Peyer's patch (tissue), 4 donors: ENCODE measurements around the gene TAGAP. TPM values are rescaled to one million over a fixed set of nuclear protein-coding genes. Genes with fewer than 3 reads are reported as not detected.

Experiments used
- DNase-seq, 3 donors: peaks; one replicate each; pipeline ENCODE4 v3.0.0-alpha.2; 2017 to 2019
- H3K27ac ChIP-seq, 4 donors: fragments of 200-600 bp; sonication (generic); one replicate each; pipeline ENCODE4 v1.5.1; 2016 to 2019
- H3K27me3 ChIP-seq, 2 donors: fragments of 200-600 bp; sonication (generic); one replicate each; pipeline ENCODE4 v1.5.1; 2019
- H3K36me3 ChIP-seq, 3 donors: fragments of 200-600 bp; sonication (generic); one replicate each; pipeline ENCODE4 v1.5.1; 2016 to 2019
- H3K4me1 ChIP-seq, 4 donors: fragments of 200-600 bp; sonication (generic); one replicate each; pipeline ENCODE4 v1.5.1; 2016 to 2019
- H3K4me3 ChIP-seq, 4 donors: fragments of 200-600 bp; sonication (generic); 1 replicate in 3 of 4; 2 replicates in 1 of 4; pipeline ENCODE4 v1.5.1; 2016 to 2019; ENCODE audit warnings: mild to moderate bottlenecking in 1 of 4
- H3K9me3 ChIP-seq, 4 donors: fragments of 200-600 bp; sonication (generic); one replicate each; pipeline ENCODE4 v1.5.1; 2016 to 2019; ENCODE audit warnings: mild to moderate bottlenecking in 1 of 4
- CTCF ChIP-seq, 6 experiments: fragments of 450-650 bp in 4 of 6; fragments of 200-600 bp in 2 of 6; sonication (generic) in 1 of 6; IDR thresholded peaks; one replicate each; pipeline ENCODE4 v1.5.1; 2017 to 2019; ENCODE audit warnings: antibody characterized with exemption in 6 of 6, mild to moderate bottlenecking in 3 of 6, moderate library complexity in 1 of 6
- POLR2A ChIP-seq, 2 donors: fragments of 450-650 bp; IDR thresholded peaks; one replicate each; pipeline ENCODE4 v1.5.1; 2017; ENCODE audit warnings: antibody characterized with exemption in 2 of 2, mild to moderate bottlenecking in 2 of 2, moderate library complexity in 2 of 2
- total RNA-seq, 4 donors: library from RNA; depleted of rRNA; stranded (reverse); fragments of >200 nt; gene quantifications; one replicate each; pipeline ENCODE4 v1.1.0, GENCODE V29; 2016

The TAGAP gene
- total RNA-seq, 4 donors from 2014 or later: 3.9 to 18.2 (median 5.4) TPM

GRCh38 chr6:159075506-159076228 lies 30.9 kb upstream of the TAGAP start:
- Histone ChIP-seq H3K27me3 (no peaks in the 10 kb centered on the region), H3K4me1 (peaks cover 0 to 6% (median 0%) of the 10 kb centered on the region in 4 donors), H3K9me3 (no peaks in the 10 kb centered on the region), H3K36me3 (no peaks in the 10 kb centered on the region), H3K27ac (no peak overlapping the region), H3K4me3 (no peak overlapping the region)
- no peak for TF ChIP-seq CTCF (IDR thresholded peaks at IDR 0.05)
- TF ChIP-seq POLR2A (IDR thresholded peaks at IDR 0.05): no peak
- DNase-seq: no peak

- TF ChIP-seq POLR2A (IDR thresholded peaks at IDR 0.05) (no peak), CTCF (IDR thresholded peaks at IDR 0.05) (no peak)
- DNase-seq: no peak
- Histone ChIP-seq H3K27ac (no peak overlapping the region), H3K9me3 (no peaks in the 10 kb centered on the region), H3K36me3 (no peaks in the 10 kb centered on the region), H3K4me3 (no peak overlapping the region), H3K27me3 (no peaks in the 10 kb centered on the region), H3K4me1 (peaks cover 0 to 6% (median 0%) of the 10 kb centered on the region in 4 donors)
Observed at GRCh38 chr6:159074876-159075275, 30.1 kb upstream of the TAGAP start.

- H3K36me3 ChIP-seq: no peaks in the 10 kb centered on the region
- no peaks in the 10 kb centered on the region for H3K9me3 ChIP-seq
- no peak for TF ChIP-seq POLR2A (IDR thresholded peaks at IDR 0.05)
- TF ChIP-seq CTCF (IDR thresholded peaks at IDR 0.05): no peak
- DNase-seq: no peak
- H3K4me1 ChIP-seq: peaks cover 0 to 6% (median 0%) of the 10 kb centered on the region in 4 donors
- no peaks in the 10 kb centered on the region for H3K27me3 ChIP-seq
- H3K27ac ChIP-seq: no peak overlapping the region
- no peak overlapping the region for H3K4me3 ChIP-seq
Observed at GRCh38 chr6:159074120-159074684, 29.4 kb upstream of the TAGAP start.

- no peaks in the 10 kb centered on the region for H3K27me3 ChIP-seq
- no peak overlapping the region for H3K4me3 ChIP-seq
- no peaks in the 10 kb centered on the region for H3K36me3 ChIP-seq
- peaks cover 0 to 1% (median 0%) of the 10 kb centered on the region in 4 donors for H3K4me1 ChIP-seq
- H3K9me3 ChIP-seq: no peaks in the 10 kb centered on the region
- TF ChIP-seq POLR2A (IDR thresholded peaks at IDR 0.05) (no peak), CTCF (IDR thresholded peaks at IDR 0.05) (no peak)
- DNase-seq: no peak
- no peak overlapping the region for H3K27ac ChIP-seq
Observed at GRCh38 chr6:159071843-159072769, 27.3 kb upstream of the TAGAP start.

- Histone ChIP-seq H3K36me3 (no peaks in the 10 kb centered on the region), H3K4me1 (no peaks in the 10 kb centered on the region), H3K4me3 (no peak overlapping the region), H3K9me3 (no peaks in the 10 kb centered on the region), H3K27ac (no peak overlapping the region), H3K27me3 (no peaks in the 10 kb centered on the region)
- DNase-seq: no peak
- no peak for TF ChIP-seq CTCF (IDR thresholded peaks at IDR 0.05)
- no peak for TF ChIP-seq POLR2A (IDR thresholded peaks at IDR 0.05)
Observed at GRCh38 chr6:159068904-159069578, 24.2 kb upstream of the TAGAP start.
